NOMO-1 treated with dmso at 0.1 percent for 144 hours (cell line): Measurements from ENCODE around the gene XAGE5.
"Not testable (repeated sequence)": the region's sequence is repeated elsewhere in the genome, so short reads cannot be mapped to it uniquely, and the experiment has no call there.

Experiments
- DNase-seq: peaks from one replicate; lab custom pipeline; 2025; ENCODE audit not compliant: unreplicated experiment; lab: John Stamatoyannopoulos, UW

Gene XAGE5, protein sequence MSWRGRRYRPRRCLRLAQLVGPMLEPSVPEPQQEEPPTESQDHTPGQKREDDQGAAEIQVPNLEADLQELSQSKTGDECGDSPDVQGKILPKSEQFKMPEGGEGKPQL

DNA sequence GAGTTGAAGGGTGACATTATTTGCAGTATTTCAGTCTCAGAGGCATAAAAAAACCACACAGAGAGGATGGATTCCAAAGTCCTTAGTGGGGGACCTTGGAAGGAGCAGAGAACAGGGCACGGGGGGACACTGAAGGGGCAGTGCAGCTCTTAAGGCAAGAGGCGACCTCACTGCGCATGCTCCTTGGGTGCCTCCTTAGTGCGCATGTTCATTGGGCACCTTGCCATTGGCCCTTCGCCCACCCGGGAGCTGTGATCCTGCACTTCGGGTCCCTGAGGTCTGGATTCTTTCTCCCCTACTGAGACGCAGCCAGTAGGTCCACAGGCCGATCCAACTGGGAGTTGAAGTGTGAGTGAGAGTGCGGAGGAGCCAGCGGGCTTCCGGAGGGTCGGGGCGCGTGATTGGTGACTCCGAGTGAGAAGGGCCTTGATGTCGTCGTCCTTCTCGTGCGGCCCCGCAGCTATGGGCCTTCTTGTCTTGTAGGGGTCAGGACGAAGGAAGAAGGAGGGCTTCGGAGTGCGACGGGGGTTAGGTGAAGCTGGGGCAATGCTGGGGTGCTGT lies at the start of gene XAGE5:
Gene XAGE5, plus strand, starts transcription at position 223 of the 561 bp plus-strand sequence. CDS start 1,280 bp downstream, outside the sequence.
- DNase-seq, result no peak

- not testable (repeated sequence) for DNase-seq
Observed at GRCh38 chrX:52765983-52766382, 45.1 kb upstream of the XAGE5 start.

DNA sequence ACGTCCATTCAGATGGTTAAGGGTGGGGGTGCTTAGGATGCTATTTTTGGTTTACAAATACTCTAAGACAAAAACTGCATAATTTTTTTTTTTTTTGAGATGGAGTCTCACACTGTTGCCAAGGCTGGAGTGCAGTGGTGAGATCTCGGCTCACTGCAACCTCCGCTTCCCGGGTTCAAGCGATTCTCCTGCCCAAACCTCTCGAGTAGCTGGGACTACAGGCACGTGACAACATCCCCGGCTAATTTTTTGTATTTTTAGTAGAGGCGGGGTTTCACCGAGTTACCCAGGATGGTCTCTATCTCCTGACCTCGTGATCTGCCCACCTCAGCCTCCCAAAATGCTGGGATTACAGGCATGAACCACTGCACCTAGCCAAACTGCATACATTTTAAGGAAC lies 37.6 kb upstream of the XAGE5 start:
- DNase-seq, result not testable (repeated sequence)

- DNase-seq, result not testable (repeated sequence)
Observed at GRCh38 chrX:52797327-52797726, 13.8 kb upstream of the XAGE5 start, which contains the start of gene SPANXN5. SPANXN5 (minus strand) TSS chrX:52797427; CDS start chrX:52797348, 79 bp downstream.

DNA sequence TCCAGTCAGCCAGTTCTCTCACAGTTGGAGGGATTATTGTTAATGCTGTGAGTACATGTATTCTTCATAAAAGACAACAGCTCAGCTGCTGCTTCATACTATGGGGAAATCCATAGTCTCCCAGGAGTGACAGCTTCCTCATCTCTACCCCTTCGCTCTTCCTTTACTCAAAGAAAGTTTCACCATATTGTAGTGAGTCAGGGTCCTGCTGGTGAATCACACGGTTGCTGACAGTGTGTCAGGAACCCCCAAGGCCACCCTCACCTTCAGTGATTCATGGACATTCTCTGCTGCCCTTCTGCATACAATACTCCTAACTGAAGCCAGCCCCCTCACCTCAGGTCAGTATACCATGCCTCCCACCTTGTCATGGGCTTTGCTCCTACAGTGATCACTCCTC lies 6.2 kb upstream of the XAGE5 start:
- not testable (repeated sequence) for DNase-seq

- no peak for DNase-seq
Observed at GRCh38 chrX:52819788-52820187, 8.7 kb downstream of the XAGE5 start.

DNA sequence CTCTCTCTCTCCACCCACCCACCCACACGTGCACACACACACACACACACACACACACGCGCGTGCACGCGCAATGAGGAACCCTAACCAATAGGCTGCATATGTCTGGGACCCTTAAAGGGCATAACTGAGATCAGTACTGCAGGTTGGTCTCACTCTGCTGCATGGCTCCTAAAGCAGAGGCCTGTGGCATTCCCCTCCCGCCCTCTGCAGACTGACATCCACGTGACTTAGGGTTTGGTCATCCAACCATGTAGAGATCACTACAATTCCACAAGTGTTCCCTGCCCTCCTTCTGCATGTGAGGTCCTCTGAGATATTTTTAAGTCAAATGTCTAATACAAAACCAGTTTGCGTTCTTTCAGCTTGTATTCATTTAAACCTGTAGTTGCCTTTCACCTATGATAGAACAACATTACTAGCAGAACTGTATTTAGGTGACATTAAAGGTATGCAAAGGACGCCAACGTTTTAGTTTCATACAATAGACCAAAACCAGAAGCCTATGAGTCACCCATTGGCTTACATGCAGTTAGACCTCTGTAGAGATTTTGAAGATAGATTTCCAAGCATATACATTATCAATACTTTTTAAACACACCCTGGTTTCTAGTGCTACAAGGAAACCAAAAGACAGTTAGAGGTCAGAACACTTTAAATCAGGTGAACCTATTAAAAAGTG lies 10.1 kb downstream of the XAGE5 start:
- DNase-seq, result no peak

DNA sequence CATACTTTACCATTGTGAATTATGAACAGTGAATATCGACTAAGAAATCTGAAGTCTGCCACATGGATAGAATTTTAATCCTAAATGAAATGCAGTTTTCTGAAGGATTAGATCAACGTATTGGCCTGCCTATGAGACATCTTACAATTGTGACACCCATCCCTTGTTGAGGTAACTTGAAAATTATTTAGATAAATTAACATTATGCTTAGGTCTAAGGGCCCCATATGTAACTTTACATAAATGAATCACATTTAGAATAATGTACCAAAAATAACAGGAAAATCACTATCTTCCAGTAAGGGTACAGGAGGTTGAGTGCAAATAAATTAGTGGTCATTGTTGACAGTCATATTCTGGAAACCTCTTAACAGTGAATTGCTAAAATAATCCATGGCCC lies 13.5 kb downstream of the XAGE5 start:
- DNase-seq, result no peak

DNA sequence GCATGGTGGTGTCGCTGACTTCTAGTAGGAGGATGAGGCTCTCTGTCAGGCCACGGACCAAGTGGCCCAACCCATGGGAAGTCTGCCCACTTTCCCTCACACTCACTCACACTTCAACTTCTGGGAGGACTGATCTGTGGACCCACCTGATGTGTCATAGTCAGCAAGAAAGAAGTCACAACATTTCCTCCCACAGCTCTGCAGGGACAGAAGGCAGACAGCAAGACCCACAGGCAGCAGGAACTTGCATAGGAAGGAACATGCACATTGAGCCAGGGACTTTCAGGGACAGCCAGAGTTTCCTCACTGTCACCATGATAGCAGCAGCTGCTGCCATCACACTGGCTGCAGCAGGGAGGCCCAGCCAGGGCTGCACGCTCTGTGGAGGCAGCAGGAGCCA lies 19.5 kb downstream of the XAGE5 start:
- no peak for DNase-seq

GRCh38 chrX:52839137-52839536 lies 28.1 kb downstream of the XAGE5 start:
- no peak for DNase-seq

GRCh38 chrX:52843619-52844018 lies 32.5 kb downstream of the XAGE5 start:
- not testable (repeated sequence) for DNase-seq

- no peak for DNase-seq
Observed at GRCh38 chrX:52852110-52852860, 41.2 kb downstream of the XAGE5 start.

DNA sequence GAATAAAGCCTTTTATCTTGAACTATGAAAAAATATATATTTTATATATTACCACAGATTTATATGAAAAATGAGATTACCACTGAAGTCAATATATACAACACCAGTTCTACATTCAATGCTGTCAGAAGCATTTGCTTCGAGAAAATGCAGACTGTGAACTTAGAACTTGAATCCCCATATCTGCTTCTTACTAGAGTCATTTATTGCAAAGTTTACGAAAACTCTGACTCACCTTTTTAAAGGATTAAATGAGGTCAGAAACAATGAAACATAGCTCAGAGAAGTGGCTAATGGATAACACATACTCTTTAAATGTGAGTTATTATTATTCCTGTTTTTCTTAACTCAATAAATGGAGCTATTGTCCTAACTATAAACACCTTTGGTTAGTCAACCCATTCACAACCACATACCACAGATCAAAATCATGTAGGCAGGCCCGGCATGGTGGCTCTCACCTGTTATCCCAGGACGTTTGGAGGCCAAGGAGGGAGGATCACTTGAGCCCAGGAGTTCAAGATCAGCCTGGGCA lies 46.0 kb downstream of the XAGE5 start:
- DNase-seq, result not testable (repeated sequence)

DNA sequence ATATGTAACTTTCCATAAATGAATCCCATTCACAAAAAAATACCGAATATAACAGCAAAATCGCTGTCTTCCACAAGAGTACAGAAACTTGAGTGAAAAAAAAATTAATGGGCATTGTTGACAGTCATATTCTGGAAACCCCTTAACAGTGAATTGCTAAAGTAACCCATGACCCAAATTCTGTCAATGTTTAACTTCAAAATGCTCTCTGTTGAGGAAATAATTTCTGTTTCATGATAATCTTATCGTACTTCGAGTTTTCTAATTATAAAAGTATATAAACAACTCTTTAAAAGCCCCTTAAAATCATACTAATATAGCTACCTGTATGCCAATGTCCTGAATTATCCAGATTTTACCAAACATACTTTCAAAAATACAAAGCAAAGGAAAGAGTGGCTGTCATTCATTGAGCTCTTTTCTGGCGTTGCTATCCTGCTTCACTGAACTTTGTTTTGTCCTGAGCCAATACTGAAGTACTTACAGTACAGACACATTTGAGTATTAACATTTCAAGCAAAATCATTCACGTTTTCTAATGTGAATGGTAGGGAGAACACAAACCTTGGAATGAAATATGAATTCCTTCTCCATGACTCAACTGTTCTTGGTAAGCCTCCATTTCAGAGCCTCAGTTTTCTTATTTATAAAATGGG lies 54.4 kb downstream of the XAGE5 start:
- DNase-seq, result no peak
